SH-SY5Y (cell line): ENCODE results near the gene CCDC63.

Experiments used
- GATA2 ChIP-seq: IDR thresholded peaks from 2 replicates; pipeline ENCODE4 v1.6.1; 2011; ENCODE audit warnings: mild to moderate bottlenecking, low read depth, low read length
- GATA3 ChIP-seq: IDR thresholded peaks from 2 replicates; pipeline ENCODE4 v1.6.1; 2011; ENCODE audit warnings: low read depth, mild to moderate bottlenecking, low read length, moderate library complexity

- TF ChIP-seq GATA2 (no peak), GATA3 (no peak)
Observed at GRCh38 chr12:110908377-110909152, 61.8 kb downstream of the CCDC63 start.
